Measurements from ENCODE around the gene SHC2.
"Not testable (repeated sequence)": the region's sequence is repeated elsewhere in the genome, so short reads cannot be mapped to it uniquely, and the experiment has no call there.

Gene SHC2

GRCh38 chr19:380618-381219, 80.1 kb downstream of the SHC2 start:
- not testable (repeated sequence) for H3K4me3 ChIP-seq (ENCODE audit: low read length); H3K36me3 ChIP-seq (ENCODE audit: insufficient read depth, low read length); H3K4me1 ChIP-seq (ENCODE audit: insufficient read depth, low read length); H3K9ac ChIP-seq (ENCODE audit: low read depth, low read length); H3K9me3 ChIP-seq (ENCODE audit: insufficient read depth, low read depth, low read length); H3K27ac ChIP-seq (ENCODE audit: low read depth, low read length); H3K27me3 ChIP-seq (ENCODE audit: insufficient read depth, low read length)
- 78% methylated on average over 10 of the region's 17 CpGs for WGBS

DNA sequence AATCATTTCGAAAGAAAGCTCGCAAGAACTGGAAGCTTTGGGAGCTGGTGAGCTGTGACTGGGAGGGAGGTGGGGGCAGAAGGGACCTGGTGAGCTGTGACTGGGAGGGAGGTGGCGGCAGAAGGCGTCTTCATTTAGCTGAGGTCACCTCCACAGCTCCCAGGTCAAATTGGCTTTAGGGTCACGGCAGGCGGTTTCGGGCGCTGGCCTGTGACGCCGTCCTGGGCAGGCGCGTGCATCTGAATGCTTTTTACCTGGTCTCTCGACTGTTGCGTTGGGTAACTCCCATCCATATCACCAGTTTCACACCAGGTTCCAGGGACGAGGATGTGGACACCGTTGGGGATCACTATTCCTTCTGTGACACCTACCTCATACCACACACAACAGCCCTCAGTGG, 81.0 kb downstream of the SHC2 start:
- no peak overlapping the region for H3K9ac ChIP-seq (ENCODE audit: low read depth, low read length)

DNA sequence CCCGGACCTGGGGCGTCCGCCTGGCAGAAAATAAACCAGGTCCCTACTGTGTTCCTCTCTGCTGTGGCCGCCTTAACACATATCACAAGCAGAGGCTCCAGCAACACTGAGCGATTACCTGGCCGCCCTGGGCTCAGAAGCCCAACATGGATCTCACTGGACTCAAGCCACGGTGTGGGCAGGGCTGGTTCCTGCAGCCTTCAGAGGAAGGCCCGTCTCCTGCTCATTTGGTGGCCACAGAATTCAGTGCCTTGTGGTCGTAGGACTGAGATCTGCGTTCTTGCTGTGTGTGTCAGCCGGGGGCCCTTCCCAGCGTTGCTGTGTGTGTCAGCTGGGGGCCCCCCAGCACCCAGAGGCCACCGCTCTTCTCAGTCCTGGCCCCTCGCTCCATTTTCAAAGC, 82.1 kb downstream of the SHC2 start:
- Histone ChIP-seq H3K36me3 (ENCODE audit: insufficient read depth, low read length) (no peaks in the 10 kb centered on the region), H3K27me3 (ENCODE audit: insufficient read depth, low read length) (no peaks in the 10 kb centered on the region), H3K9me3 (ENCODE audit: insufficient read depth, low read depth, low read length) (no peaks in the 10 kb centered on the region), H3K4me1 (ENCODE audit: insufficient read depth, low read length) (no peaks in the 10 kb centered on the region), H3K9ac (ENCODE audit: low read depth, low read length) (no peak overlapping the region), H3K27ac (ENCODE audit: low read depth, low read length) (no peak overlapping the region), H3K4me3 (ENCODE audit: low read length) (no peak overlapping the region)
- WGBS: 89% methylated on average over 14 of the region's 14 CpGs

More for the DNA sequence above, 81.0 kb downstream of the SHC2 start:
- Histone ChIP-seq H3K4me3 (ENCODE audit: low read length) (no peak overlapping the region), H3K36me3 (ENCODE audit: insufficient read depth, low read length) (no peaks in the 10 kb centered on the region), H3K27me3 (ENCODE audit: insufficient read depth, low read length) (no peaks in the 10 kb centered on the region), H3K27ac (ENCODE audit: low read depth, low read length) (no peak overlapping the region), H3K4me1 (ENCODE audit: insufficient read depth, low read length) (0 out of 2 replicates have a peak, but pooled peaks cover 7% of the 10 kb centered on the region), H3K9me3 (ENCODE audit: insufficient read depth, low read depth, low read length) (no peaks in the 10 kb centered on the region)
- WGBS: 96% methylated on average over 16 of the region's 16 CpGs

DNA sequence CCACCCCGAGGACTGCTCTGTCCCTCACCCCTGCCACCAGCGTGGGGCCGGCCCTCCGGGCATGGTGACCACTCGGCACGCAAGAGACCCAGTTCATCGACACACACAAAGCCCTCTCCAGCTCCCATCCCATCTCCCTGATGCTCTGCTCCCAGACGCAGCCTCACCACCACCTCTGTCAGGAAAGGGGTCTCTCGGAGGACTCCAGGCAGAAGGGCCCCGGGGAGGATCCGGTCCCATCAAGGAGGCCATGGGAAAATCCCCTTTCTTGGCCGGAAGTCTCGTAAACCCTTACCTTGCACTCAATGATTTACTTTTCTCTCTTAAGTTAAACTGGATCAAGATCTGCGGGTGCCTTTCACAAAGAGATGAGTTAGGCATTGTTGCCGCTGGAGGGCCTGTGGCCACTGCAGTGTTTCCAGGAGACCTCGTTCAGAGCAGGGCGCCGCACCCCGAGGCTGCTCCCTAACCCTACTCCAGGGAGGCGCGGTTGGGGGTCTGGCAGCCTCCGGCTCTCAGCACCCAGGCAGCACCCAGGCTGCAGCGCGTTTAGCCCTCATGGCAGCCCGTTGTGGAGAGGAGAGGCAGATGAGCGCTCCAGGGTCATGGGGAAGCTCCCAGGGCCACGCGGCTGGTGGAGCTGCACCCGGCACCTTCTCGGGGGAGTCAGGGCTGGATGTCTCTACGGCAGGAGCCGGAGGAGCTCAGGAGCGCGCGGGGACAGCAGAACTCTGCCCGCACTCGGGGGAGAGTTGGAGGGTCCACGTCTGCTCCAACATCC, 82.8 kb downstream of the SHC2 start:
- Histone ChIP-seq H3K9ac (ENCODE audit: low read depth, low read length) (no peak overlapping the region), H3K4me3 (ENCODE audit: low read length) (no peak overlapping the region), H3K27ac (ENCODE audit: low read depth, low read length) (no peak overlapping the region), H3K27me3 (ENCODE audit: insufficient read depth, low read length) (no peaks in the 10 kb centered on the region), H3K4me1 (ENCODE audit: insufficient read depth, low read length) (no peaks in the 10 kb centered on the region), H3K36me3 (ENCODE audit: insufficient read depth, low read length) (no peaks in the 10 kb centered on the region), H3K9me3 (ENCODE audit: insufficient read depth, low read depth, low read length) (no peaks in the 10 kb centered on the region)
- 86% methylated on average over 38 of the region's 38 CpGs for WGBS

DNA sequence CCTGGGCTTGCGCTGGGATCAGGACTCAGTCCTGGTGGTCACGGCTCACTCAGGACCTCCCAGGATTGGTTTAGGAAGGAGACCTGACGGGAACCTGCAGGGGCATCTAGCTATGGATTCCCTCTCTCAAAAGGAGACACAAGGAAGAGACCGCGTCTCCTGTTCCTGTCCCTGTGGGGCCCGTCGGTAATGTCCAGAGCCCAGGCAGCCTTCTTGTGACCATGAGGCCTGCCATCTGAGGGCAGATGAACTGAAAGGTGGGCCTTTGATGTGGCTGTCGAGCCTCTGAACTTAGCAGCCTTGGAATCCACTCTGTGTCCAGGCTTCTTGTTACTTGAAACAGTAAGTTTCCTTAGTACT, 84.7 kb downstream of the SHC2 start:
- 88% methylated on average over 8 of the region's 8 CpGs for WGBS
- no peak overlapping the region for H3K27ac ChIP-seq (ENCODE audit: low read depth, low read length)
- no peak overlapping the region for H3K4me3 ChIP-seq (ENCODE audit: low read length)
- H3K9me3 ChIP-seq (ENCODE audit: insufficient read depth, low read depth, low read length): no peaks in the 10 kb centered on the region
- H3K36me3 ChIP-seq (ENCODE audit: insufficient read depth, low read length): no peaks in the 10 kb centered on the region
- no peak overlapping the region for H3K9ac ChIP-seq (ENCODE audit: low read depth, low read length)
- no peaks in the 10 kb centered on the region for H3K4me1 ChIP-seq (ENCODE audit: insufficient read depth, low read length)
- H3K27me3 ChIP-seq (ENCODE audit: insufficient read depth, low read length): no peaks in the 10 kb centered on the region

GRCh38 chr19:375395-376110, 85.3 kb downstream of the SHC2 start:
- Histone ChIP-seq H3K9me3 (ENCODE audit: insufficient read depth, low read depth, low read length) (no peaks in the 10 kb centered on the region), H3K4me3 (ENCODE audit: low read length) (no peak overlapping the region), H3K27ac (ENCODE audit: low read depth, low read length) (no peak overlapping the region), H3K27me3 (ENCODE audit: insufficient read depth, low read length) (no peaks in the 10 kb centered on the region), H3K9ac (ENCODE audit: low read depth, low read length) (no peak overlapping the region), H3K36me3 (ENCODE audit: insufficient read depth, low read length) (no peaks in the 10 kb centered on the region), H3K4me1 (ENCODE audit: insufficient read depth, low read length) (no peaks in the 10 kb centered on the region)
- 91% methylated on average over 43 of the region's 43 CpGs for whole genome bisulfite sequencing

- Histone ChIP-seq H3K4me1 (ENCODE audit: insufficient read depth, low read length) (no peaks in the 10 kb centered on the region), H3K9me3 (ENCODE audit: insufficient read depth, low read depth, low read length) (no peaks in the 10 kb centered on the region), H3K27ac (ENCODE audit: low read depth, low read length) (no peak overlapping the region), H3K27me3 (ENCODE audit: insufficient read depth, low read length) (no peaks in the 10 kb centered on the region), H3K9ac (ENCODE audit: low read depth, low read length) (no peak overlapping the region), H3K4me3 (ENCODE audit: low read length) (no peak overlapping the region), H3K36me3 (ENCODE audit: insufficient read depth, low read length) (no peaks in the 10 kb centered on the region)
- 88% methylated on average over 17 of the region's 17 CpGs for WGBS
Observed at GRCh38 chr19:374886-375235, 86.0 kb downstream of the SHC2 start.

GRCh38 chr19:374183-374885, 86.5 kb downstream of the SHC2 start:
- no peak overlapping the region for H3K9ac ChIP-seq (ENCODE audit: low read depth, low read length)
- H3K27me3 ChIP-seq (ENCODE audit: insufficient read depth, low read length): no peaks in the 10 kb centered on the region
- H3K4me3 ChIP-seq (ENCODE audit: low read length): no peak overlapping the region
- no peaks in the 10 kb centered on the region for H3K4me1 ChIP-seq (ENCODE audit: insufficient read depth, low read length)
- H3K27ac ChIP-seq (ENCODE audit: low read depth, low read length): no peak overlapping the region
- WGBS: 88% methylated on average over 22 of the region's 23 CpGs
- no peaks in the 10 kb centered on the region for H3K9me3 ChIP-seq (ENCODE audit: insufficient read depth, low read depth, low read length)
- no peaks in the 10 kb centered on the region for H3K36me3 ChIP-seq (ENCODE audit: insufficient read depth, low read length)

DNA sequence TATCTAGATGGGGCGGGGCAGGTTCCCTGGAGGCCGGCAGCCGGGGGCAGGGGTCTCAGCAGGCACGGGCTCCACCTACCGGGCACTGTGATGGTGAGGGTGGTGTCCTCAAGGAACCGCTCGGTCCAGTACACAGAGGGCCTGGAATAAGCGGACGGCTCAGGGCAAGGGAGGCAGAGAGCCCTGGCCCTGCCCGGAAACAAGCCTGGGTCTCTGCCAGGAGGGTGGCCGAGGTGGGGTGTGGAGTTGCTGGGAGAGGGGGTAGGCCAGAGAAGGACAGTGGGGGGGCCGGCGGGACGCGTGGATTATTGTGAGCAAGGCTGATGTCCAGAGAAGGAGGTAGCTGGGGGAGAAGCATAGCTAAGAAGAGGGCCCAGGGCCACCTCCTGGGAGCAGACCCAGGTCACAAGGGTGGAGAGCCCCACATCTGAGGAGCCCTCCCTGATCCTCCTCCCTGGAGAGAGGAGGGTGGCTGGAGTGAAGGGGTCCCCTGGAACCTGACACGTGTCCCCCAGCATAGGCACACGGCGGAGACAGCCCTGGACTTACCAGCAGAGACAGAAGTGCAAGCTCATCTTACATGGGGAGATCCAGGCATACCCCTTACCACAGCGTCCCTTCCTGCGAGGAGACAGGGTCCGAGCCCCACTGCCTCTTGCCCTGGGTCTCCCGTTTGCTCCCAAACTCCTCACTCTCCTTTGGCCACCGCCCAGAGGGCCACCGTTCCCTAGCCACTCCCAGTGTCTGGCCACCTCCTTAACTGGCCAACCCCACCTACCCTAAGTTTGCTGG, 87.2 kb downstream of the SHC2 start:
- Histone ChIP-seq H3K4me3 (ENCODE audit: low read length) (no peak overlapping the region), H3K27ac (ENCODE audit: low read depth, low read length) (no peak overlapping the region), H3K9ac (ENCODE audit: low read depth, low read length) (no peak overlapping the region), H3K27me3 (ENCODE audit: insufficient read depth, low read length) (no peaks in the 10 kb centered on the region), H3K9me3 (ENCODE audit: insufficient read depth, low read depth, low read length) (no peaks in the 10 kb centered on the region), H3K4me1 (ENCODE audit: insufficient read depth, low read length) (no peaks in the 10 kb centered on the region), H3K36me3 (ENCODE audit: insufficient read depth, low read length) (no peaks in the 10 kb centered on the region)
- WGBS: 86% methylated on average over 24 of the region's 24 CpGs

DNA sequence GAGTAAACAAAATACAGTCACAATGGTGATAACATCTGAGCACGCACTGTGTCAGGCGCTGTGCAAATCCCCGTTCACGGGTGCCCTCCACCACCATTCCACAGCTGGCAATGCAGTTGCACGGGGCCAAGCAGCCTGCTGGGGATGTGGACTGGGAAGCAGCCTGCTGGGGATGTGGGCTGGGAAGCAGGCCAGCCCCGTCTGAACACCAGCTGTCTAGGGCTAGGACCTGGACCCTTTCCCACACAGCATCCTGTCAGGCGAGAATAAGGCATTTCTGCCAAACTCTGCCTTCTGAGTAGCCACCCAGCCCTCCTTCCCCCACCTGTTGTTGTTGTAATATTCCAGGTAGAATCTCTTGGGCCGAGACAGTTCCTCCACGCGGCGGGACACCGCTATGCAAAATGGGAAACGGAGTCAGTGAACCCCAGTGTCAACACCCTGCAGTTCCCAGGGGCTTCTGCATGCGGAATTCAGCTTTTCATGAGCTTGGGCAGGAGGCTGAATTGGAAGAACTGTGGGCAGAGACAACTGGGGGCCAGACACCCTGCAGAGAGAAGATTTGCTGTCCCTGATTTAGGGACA, 88.4 kb downstream of the SHC2 start:
- Histone ChIP-seq H3K27me3 (ENCODE audit: insufficient read depth, low read length) (no peaks in the 10 kb centered on the region), H3K9me3 (ENCODE audit: insufficient read depth, low read depth, low read length) (no peaks in the 10 kb centered on the region), H3K9ac (ENCODE audit: low read depth, low read length) (no peak overlapping the region), H3K27ac (ENCODE audit: low read depth, low read length) (no peak overlapping the region), H3K36me3 (ENCODE audit: insufficient read depth, low read length) (no peaks in the 10 kb centered on the region), H3K4me3 (ENCODE audit: low read length) (no peak overlapping the region), H3K4me1 (ENCODE audit: insufficient read depth, low read length) (no peaks in the 10 kb centered on the region)
- 84% methylated on average over 14 of the region's 14 CpGs for WGBS
